Esophagus squamous epithelium (tissue), 5 donors: ENCODE data around the gene RABGAP1L. TPM values are rescaled to one million over a fixed set of nuclear protein-coding genes. Genes with fewer than 3 reads are reported as not detected.
"Not testable (repeated sequence)": the region's sequence is repeated elsewhere in the genome, so short reads cannot be mapped to it uniquely, and the experiment has no call there.

Experiments used
- DNase-seq: peaks from one replicate; lab custom pipeline; 2025; lab: John Stamatoyannopoulos, UW
- H3K27ac ChIP-seq, 4 donors: fragments of 200-600 bp; sonication (generic); one replicate each; pipeline ENCODE4 v1.5.1; 2016 to 2019; ENCODE audit warnings: mild to moderate bottlenecking in 1 of 4
- H3K27me3 ChIP-seq, 4 donors: fragments of 200-600 bp; sonication (generic); 1 replicate in 3 of 4; 2 replicates in 1 of 4; pipeline versions ENCODE4 v1.5.1 to v1.6.0; 2017 to 2021; ENCODE audit warnings: antibody characterized with exemption in 1 of 4
- H3K36me3 ChIP-seq, 3 donors: fragments of 200-600 bp; sonication (generic); one replicate each; pipeline ENCODE4 v1.5.1; 2016 to 2019
- H3K4me1 ChIP-seq, 3 donors: fragments of 200-600 bp; sonication (generic); one replicate each; pipeline ENCODE4 v1.5.1; 2017 to 2019
- H3K4me3 ChIP-seq, 4 donors: fragments of 200-600 bp; sonication (generic); 1 replicate in 3 of 4; 2 replicates in 1 of 4; pipeline ENCODE4 v1.5.1; 2016 to 2019; ENCODE audit warnings: mild to moderate bottlenecking in 2 of 4, moderate library complexity in 1 of 4
- H3K9me3 ChIP-seq, 3 donors: fragments of 200-600 bp; sonication (generic); one replicate each; pipeline ENCODE4 v1.5.1; 2016 to 2019
- POLR2A ChIP-seq, 4 donors: fragments of 450-650 bp; IDR thresholded peaks; one replicate each; pipeline ENCODE4 v1.6.1; 2017; ENCODE audit warnings: antibody characterized with exemption in 4 of 4, mild to moderate bottlenecking in 4 of 4, moderate library complexity in 3 of 4
- WGBS, 2 donors: methylation state at CpG; one replicate each; pipeline ENCODE4 v1.1.5; 2018; 5-methylcytosine and 5-hydroxymethylcytosine counted together
- intact Hi-C: fragments of 100-400 bp; cut with DNase I; formaldehyde crosslinking; loops from one replicate; pipeline ENCODE4 v1.15.0; 2022
- total RNA-seq, 4 donors: library from RNA; depleted of rRNA; stranded (reverse); fragments of >200 nt; gene quantifications; one replicate each; pipeline ENCODE4 v1.1.0, GENCODE V29; 2016
- TF ChIP-seq, protein P1 (sequence below), 6 experiments: fragments of 450-650 bp in 4 of 6; fragments of 200-600 bp in 2 of 6; sonication (generic) in 2 of 6; IDR thresholded peaks; one replicate each; pipeline ENCODE4 v1.5.1; 2016 to 2019; ENCODE audit warnings: antibody characterized with exemption in 6 of 6, mild to moderate bottlenecking in 4 of 6, moderate library complexity in 4 of 6
- donor health status: DM: yes; HTN: yes; CAD: no.

Gene RABGAP1L
- total RNA-seq, 4 donors from 2014 or later, result 35.7 to 45.6 (median 41.0) TPM

DNA sequence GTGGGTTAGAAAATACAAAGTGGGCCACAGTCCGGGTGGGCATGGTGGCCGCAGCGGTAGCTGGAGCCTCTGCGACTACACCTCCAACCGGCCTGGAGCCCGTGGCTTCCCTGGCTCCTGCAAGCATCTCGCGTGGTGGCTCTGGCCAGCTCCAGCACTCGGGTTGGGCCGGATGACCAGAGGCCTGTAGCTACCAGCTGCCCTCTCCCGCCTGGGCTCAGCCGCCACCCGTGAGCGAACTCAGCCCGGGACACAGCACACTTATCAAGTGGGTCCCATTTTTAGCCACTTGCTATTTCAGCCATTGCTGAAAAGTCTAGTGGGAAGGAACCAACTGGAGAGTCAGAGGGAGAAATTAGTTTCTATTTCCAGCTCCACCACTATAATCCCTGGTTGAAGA lies 732.7 kb downstream of the RABGAP1L start:
- no peaks in the 10 kb centered on the region for H3K9me3 ChIP-seq
- no peaks in the 10 kb centered on the region for H3K27me3 ChIP-seq
- no peak overlapping the region for H3K27ac ChIP-seq
- 94 to 95% methylated on average over 14 to 15 of the region's 15 CpGs for WGBS, 2 donors
- DNase-seq, result no peak
- H3K36me3 ChIP-seq, result peaks cover 0 to 7% (median 0%) of the 10 kb centered on the region in 3 donors
- no peak for TF ChIP-seq POLR2A (IDR thresholded peaks at IDR 0.05)
- TF ChIP-seq, protein P1, sequence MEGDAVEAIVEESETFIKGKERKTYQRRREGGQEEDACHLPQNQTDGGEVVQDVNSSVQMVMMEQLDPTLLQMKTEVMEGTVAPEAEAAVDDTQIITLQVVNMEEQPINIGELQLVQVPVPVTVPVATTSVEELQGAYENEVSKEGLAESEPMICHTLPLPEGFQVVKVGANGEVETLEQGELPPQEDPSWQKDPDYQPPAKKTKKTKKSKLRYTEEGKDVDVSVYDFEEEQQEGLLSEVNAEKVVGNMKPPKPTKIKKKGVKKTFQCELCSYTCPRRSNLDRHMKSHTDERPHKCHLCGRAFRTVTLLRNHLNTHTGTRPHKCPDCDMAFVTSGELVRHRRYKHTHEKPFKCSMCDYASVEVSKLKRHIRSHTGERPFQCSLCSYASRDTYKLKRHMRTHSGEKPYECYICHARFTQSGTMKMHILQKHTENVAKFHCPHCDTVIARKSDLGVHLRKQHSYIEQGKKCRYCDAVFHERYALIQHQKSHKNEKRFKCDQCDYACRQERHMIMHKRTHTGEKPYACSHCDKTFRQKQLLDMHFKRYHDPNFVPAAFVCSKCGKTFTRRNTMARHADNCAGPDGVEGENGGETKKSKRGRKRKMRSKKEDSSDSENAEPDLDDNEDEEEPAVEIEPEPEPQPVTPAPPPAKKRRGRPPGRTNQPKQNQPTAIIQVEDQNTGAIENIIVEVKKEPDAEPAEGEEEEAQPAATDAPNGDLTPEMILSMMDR (IDR thresholded peaks at IDR 0.05), result no peak
- intact Hi-C loops, result no loop called here
- H3K4me3 ChIP-seq, result no peak overlapping the region
- no peaks in the 10 kb centered on the region for H3K4me1 ChIP-seq

DNA sequence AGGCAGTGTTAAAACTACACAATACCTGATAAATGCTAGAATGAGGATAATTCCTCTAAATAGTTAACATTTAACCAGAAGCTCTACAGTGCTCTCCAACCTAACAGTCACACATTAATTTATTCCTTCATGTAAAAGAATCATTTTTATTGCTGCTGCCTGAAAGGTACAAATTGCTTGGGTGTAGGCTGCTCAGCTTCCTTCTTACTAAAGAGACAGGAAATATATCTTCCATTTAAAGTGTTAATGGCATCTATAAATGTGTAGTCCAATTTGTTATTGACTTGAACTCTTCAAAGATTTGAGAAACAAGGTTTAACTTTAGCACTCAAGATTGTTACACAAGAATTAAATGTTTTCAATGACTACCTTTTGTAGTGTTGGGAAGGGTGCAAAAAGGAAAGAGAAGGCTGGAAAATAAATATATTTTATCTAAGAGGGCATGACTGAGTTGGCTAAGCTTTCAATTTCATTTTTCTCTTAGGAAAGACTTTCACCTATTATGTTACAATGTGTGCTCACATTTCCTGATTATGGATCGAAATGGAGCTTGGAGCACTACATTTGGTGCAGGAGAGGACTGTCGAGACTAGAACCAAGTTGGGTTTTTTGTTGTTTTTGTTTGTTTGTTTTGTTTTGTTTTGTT lies 734.9 kb downstream of the RABGAP1L start:
- Histone ChIP-seq H3K36me3 (peaks cover 0 to 3% (median 0%) of the 10 kb centered on the region in 3 donors), H3K4me3 (no peak overlapping the region), H3K9me3 (no peaks in the 10 kb centered on the region), H3K27ac (no peak overlapping the region), H3K27me3 (no peaks in the 10 kb centered on the region), H3K4me1 (no peaks in the 10 kb centered on the region)
- intact Hi-C loops, result no loop called here
- 75 to 81% methylated on average over 2 of the region's 2 CpGs for WGBS, 2 donors
- no peak for DNase-seq
- no peak for TF ChIP-seq POLR2A (IDR thresholded peaks at IDR 0.05)
- TF ChIP-seq, protein P1 (IDR thresholded peaks at IDR 0.05), result no peak

DNA sequence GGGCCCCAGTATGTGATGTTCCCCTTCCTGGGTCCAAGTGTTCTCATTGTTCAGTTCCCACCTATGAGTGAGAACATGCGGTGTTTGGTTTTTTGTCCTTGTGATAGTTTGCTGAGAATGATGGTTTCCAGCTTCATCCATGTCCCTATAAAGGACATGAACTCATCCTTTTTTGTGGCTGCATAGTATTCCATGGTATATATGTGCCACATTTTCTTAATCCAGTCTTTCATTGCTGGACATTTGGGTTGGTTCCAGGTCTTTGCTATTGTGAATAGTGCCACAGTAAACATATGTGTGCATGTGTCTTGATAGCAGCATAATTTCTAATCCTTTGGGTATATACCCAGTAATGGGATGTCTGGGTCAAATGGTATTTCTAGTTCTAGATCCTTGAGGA lies 736.3 kb downstream of the RABGAP1L start:
- H3K9me3 ChIP-seq, H3K4me3 ChIP-seq, H3K4me1 ChIP-seq, H3K36me3 ChIP-seq, DNase-seq, intact Hi-C loops, H3K27me3 ChIP-seq, H3K27ac ChIP-seq: not testable (repeated sequence)
- WGBS, 2 donors, result 100% methylated on average over 1 of the region's 1 CpG; no CpG with 5 or more reads in 1 of the 2 donors

DNA sequence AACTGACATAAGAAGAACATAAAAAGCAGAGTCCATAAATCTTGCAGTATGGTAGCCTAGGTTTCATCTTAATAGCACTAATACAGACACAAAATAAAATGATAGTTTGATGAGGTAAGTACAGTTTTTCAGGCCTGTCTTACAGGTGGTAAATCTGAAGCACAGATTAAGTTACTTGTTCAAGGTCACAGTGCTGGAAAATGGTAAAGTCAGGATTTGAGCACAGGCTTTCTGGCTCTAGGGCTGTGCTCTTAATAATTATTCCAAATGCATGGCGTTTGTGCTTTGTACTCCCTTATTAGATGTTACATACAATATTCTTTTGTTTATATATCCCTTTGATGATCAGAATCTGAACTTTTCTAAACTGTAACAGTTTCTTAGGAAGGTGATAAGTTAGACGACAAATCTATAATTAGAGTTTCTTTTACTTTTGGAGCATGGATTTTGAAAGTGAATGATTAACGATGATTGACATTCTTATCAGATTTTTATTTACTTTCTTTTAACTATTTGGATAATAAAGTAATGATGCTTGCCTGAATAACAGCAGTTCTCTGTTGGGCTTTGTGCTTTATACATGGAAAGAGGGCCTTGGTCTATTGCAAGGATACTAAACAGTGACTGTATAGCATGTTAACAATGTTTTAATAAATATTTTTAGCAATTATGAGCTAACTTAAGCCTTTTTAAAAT lies 738.9 kb downstream of the RABGAP1L start:
- DNase-seq, result no peak
- WGBS, 2 donors, result 87 to 94% methylated on average over 3 of the region's 3 CpGs
- intact Hi-C loops, result no loop called here
- H3K36me3 ChIP-seq, result no peaks in the 10 kb centered on the region
- H3K4me3 ChIP-seq, result no peak overlapping the region
- no peaks in the 10 kb centered on the region for H3K4me1 ChIP-seq
- TF ChIP-seq, protein P1 (IDR thresholded peaks at IDR 0.05), result no peak
- no peak for TF ChIP-seq POLR2A (IDR thresholded peaks at IDR 0.05)
- no peaks in the 10 kb centered on the region for H3K9me3 ChIP-seq
- H3K27ac ChIP-seq, result no peak overlapping the region
- H3K27me3 ChIP-seq, result no peaks in the 10 kb centered on the region

DNA sequence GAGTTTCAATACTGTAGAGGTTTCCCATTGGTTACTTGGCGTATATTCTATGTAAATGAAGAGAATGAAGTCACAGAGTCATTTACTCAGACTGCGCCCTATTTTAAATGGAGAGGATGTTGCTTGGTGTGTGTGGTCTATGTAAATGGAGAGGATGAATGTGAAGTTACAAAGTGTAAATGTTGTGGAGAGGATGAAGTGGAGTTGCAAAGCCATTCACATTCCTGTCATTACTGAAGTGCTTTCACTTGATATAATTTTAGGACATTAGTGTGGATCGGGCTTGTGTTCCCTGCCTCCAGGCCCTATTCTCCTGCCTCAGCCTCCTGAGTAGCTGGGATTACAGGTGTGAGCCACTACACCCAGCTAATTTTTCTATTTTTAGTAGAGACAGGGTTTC lies 741.0 kb downstream of the RABGAP1L start:
- no peaks in the 10 kb centered on the region for H3K27me3 ChIP-seq

More for the DNA sequence above, 741.0 kb downstream of the RABGAP1L start:
- no peak for TF ChIP-seq POLR2A (IDR thresholded peaks at IDR 0.05)
- TF ChIP-seq, protein P1 (IDR thresholded peaks at IDR 0.05), result no peak
- no peak overlapping the region for H3K27ac ChIP-seq
- DNase-seq, result no peak
- 92 to 96% methylated on average over 3 of the region's 3 CpGs for WGBS, 2 donors
- H3K9me3 ChIP-seq, result peaks cover 0 to 1% (median 0%) of the 10 kb centered on the region in 3 donors
- no peaks in the 10 kb centered on the region for H3K4me1 ChIP-seq
- intact Hi-C loops, result no loop called here
- peaks cover 0 to 6% (median 0%) of the 10 kb centered on the region in 3 donors for H3K36me3 ChIP-seq
- no peak overlapping the region for H3K4me3 ChIP-seq
